Coronary artery (tissue), 2 donors: Measurements from ENCODE around the gene RCSD1.

Experiments used
- DNase-seq: peaks from one replicate; pipeline ENCODE4 v3.0.0-alpha.2; 2017; ENCODE audit warnings: low spot score
- H3K27ac ChIP-seq, 2 donors: fragments of 200-600 bp; sonication (generic); one replicate each; pipeline ENCODE4 v1.5.1; 2016 to 2019
- H3K4me3 ChIP-seq: fragments of 200-600 bp; sonication (generic); 2 replicates; pipeline ENCODE4 v1.5.1; 2016; ENCODE audit warnings: mild to moderate bottlenecking, moderate library complexity
- CTCF ChIP-seq: fragments of 200-600 bp; sonication (generic); IDR thresholded peaks from one replicate; pipeline ENCODE4 v1.5.1; 2019; ENCODE audit warnings: antibody characterized with exemption

Gene RCSD1

GRCh38 chr1:167722152-167722869 is 92.3 kb downstream of the RCSD1 start:
- TF ChIP-seq CTCF: no peak
- DNase-seq: no peak
- Histone ChIP-seq H3K27ac (peak overlapping the region; percentile 73 to 94), H3K4me3 (peak overlapping the region; percentile 94)

- no peak for DNase-seq
- Histone ChIP-seq H3K27ac (peak overlapping the region; percentile 8 to 73), H3K4me3 (peak overlapping the region; percentile 94)
- TF ChIP-seq CTCF: no peak
Measured at GRCh38 chr1:167722870-167723251, 92.8 kb downstream of the RCSD1 start.

GRCh38 chr1:167723707-167724323 is 93.8 kb downstream of the RCSD1 start:
- DNase-seq: no peak
- Histone ChIP-seq H3K4me3 (peak overlapping the region; percentile 94), H3K27ac (peak overlapping the region in 1 of 2 donors; percentile 0)
- TF ChIP-seq CTCF: no peak

- no peak for DNase-seq
- no peak overlapping the region for H3K27ac ChIP-seq
Measured at GRCh38 chr1:167726008-167726407, 96.0 kb downstream of the RCSD1 start.

GRCh38 chr1:167728818-167729410 is 98.9 kb downstream of the RCSD1 start:
- H3K4me3 ChIP-seq: no peak overlapping the region
- no peak for DNase-seq
- no peak for TF ChIP-seq CTCF
- no peak overlapping the region for H3K27ac ChIP-seq

More at GRCh38 chr1:167726008-167726407, 96.0 kb downstream of the RCSD1 start:
- TF ChIP-seq CTCF: no peak
- H3K4me3 ChIP-seq: no peak overlapping the region

GRCh38 chr1:167734227-167734626 is 104.2 kb downstream of the RCSD1 start:
- no peak overlapping the region for H3K27ac ChIP-seq
- no peak for TF ChIP-seq CTCF
- no peak for DNase-seq
- no peak overlapping the region for H3K4me3 ChIP-seq
